ENCODE data around the gene EPHA2. TPM values are rescaled to one million over a fixed set of nuclear protein-coding genes. Genes with fewer than 3 reads are reported as not detected.

Gene EPHA2
- total and polyA plus RNA-seq, 4 donors: 2.9 to 11.1 (median 6.8) TPM

GRCh38 chr1:16112596-16113555 lies 43.0 kb downstream of the EPHA2 start:
- H3K9me3 ChIP-seq (ENCODE audit: control insufficient read depth in 4 of 4, low read length in 3 of 4): peaks cover 0 to 3% (median 0%) of the 10 kb centered on the region in 4 donors
- no peak for DNase-seq (ENCODE audit: low spot score)
- 66% methylated on average over 14 of the region's 14 CpGs for WGBS
- H3K4me1 ChIP-seq (ENCODE audit: control insufficient read depth in 4 of 4, insufficient read depth in 4 of 4, low read length in 3 of 4): peaks cover 3 to 14% (median 9%) of the 10 kb centered on the region in 4 donors
- H3K4me3 ChIP-seq (ENCODE audit: low read depth in 1 of 3, low read length in 3 of 3): no peak overlapping the region
- H3K9ac ChIP-seq (ENCODE audit: low read depth in 1 of 2, low read length in 2 of 2): no peak overlapping the region
- peak; percentile 36 to 47 for TF ChIP-seq HNF4A (conservative IDR thresholded peaks at IDR 0.05)
- TF ChIP-seq SP1 (IDR thresholded peaks at IDR 0.05): peak; percentile 45
- TF ChIP-seq YY1 (IDR thresholded peaks at IDR 0.05): no peak
- TF ChIP-seq RXRA (IDR thresholded peaks at IDR 0.05): peak; percentile 42 to 73
- TF ChIP-seq, protein P1, sequence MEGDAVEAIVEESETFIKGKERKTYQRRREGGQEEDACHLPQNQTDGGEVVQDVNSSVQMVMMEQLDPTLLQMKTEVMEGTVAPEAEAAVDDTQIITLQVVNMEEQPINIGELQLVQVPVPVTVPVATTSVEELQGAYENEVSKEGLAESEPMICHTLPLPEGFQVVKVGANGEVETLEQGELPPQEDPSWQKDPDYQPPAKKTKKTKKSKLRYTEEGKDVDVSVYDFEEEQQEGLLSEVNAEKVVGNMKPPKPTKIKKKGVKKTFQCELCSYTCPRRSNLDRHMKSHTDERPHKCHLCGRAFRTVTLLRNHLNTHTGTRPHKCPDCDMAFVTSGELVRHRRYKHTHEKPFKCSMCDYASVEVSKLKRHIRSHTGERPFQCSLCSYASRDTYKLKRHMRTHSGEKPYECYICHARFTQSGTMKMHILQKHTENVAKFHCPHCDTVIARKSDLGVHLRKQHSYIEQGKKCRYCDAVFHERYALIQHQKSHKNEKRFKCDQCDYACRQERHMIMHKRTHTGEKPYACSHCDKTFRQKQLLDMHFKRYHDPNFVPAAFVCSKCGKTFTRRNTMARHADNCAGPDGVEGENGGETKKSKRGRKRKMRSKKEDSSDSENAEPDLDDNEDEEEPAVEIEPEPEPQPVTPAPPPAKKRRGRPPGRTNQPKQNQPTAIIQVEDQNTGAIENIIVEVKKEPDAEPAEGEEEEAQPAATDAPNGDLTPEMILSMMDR (IDR thresholded peaks at IDR 0.05; ENCODE audit: low read depth, low read length, missing input control): no peak
- TF ChIP-seq, protein P2, sequence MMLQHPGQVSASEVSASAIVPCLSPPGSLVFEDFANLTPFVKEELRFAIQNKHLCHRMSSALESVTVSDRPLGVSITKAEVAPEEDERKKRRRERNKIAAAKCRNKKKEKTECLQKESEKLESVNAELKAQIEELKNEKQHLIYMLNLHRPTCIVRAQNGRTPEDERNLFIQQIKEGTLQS (IDR thresholded peaks at IDR 0.05): no peak
- TF ChIP-seq EGR1 (IDR thresholded peaks at IDR 0.05; ENCODE audit: low read depth in 2 of 2): no peak
- no peak for TF ChIP-seq MAX (IDR thresholded peaks at IDR 0.05)
- no peak for TF ChIP-seq RAD21 (IDR thresholded peaks at IDR 0.05)
- no peak for TF ChIP-seq FOXA1 (IDR thresholded peaks at IDR 0.05)
- no peak for TF ChIP-seq HNF4G (IDR thresholded peaks at IDR 0.05)
- peak; percentile 44 for TF ChIP-seq NR2F2 (IDR thresholded peaks at IDR 0.05)
- H3K27me3 ChIP-seq (ENCODE audit: control insufficient read depth in 4 of 4, insufficient read depth in 4 of 4, low read length in 3 of 4): no peaks in the 10 kb centered on the region
- H3K27ac ChIP-seq (ENCODE audit: low read depth in 1 of 2, low read length in 2 of 2): no peak overlapping the region
- H3K36me3 ChIP-seq (ENCODE audit: control insufficient read depth in 4 of 4, insufficient read depth in 3 of 4, low read depth in 1 of 4, low read length in 3 of 4): no peaks in the 10 kb centered on the region

GRCh38 chr1:16111771-16112595 lies 43.9 kb downstream of the EPHA2 start:
- H3K4me3 ChIP-seq (ENCODE audit: low read depth in 1 of 3, low read length in 3 of 3): no peak overlapping the region
- H3K9me3 ChIP-seq (ENCODE audit: control insufficient read depth in 4 of 4, low read length in 3 of 4): peaks cover 0 to 3% (median 0%) of the 10 kb centered on the region in 4 donors
- peaks cover 3 to 14% (median 9%) of the 10 kb centered on the region in 4 donors for H3K4me1 ChIP-seq (ENCODE audit: control insufficient read depth in 4 of 4, insufficient read depth in 4 of 4, low read length in 3 of 4)
- no peak overlapping the region for H3K9ac ChIP-seq (ENCODE audit: low read depth in 1 of 2, low read length in 2 of 2)
- no peak overlapping the region for H3K27ac ChIP-seq (ENCODE audit: low read depth in 1 of 2, low read length in 2 of 2)
- 84% methylated on average over 15 of the region's 15 CpGs for WGBS
- no peak for DNase-seq (ENCODE audit: low spot score)
- H3K27me3 ChIP-seq (ENCODE audit: control insufficient read depth in 4 of 4, insufficient read depth in 4 of 4, low read length in 3 of 4): no peaks in the 10 kb centered on the region
- no peaks in the 10 kb centered on the region for H3K36me3 ChIP-seq (ENCODE audit: control insufficient read depth in 4 of 4, insufficient read depth in 3 of 4, low read depth in 1 of 4, low read length in 3 of 4)
- no peak for TF ChIP-seq MAX (IDR thresholded peaks at IDR 0.05)
- no peak for TF ChIP-seq SP1 (IDR thresholded peaks at IDR 0.05)
- no peak for TF ChIP-seq EGR1 (IDR thresholded peaks at IDR 0.05; ENCODE audit: low read depth in 2 of 2)
- no peak for TF ChIP-seq NR2F2 (IDR thresholded peaks at IDR 0.05)
- TF ChIP-seq ZBTB33 (IDR thresholded peaks at IDR 0.05): no peak
- no peak for TF ChIP-seq TAF1 (conservative IDR thresholded peaks at IDR 0.05)
- TF ChIP-seq RXRA (IDR thresholded peaks at IDR 0.05): no peak

Measured in liver (tissue), 9 donors.